HCT116 (cell line): ENCODE results near the gene FER.

Experiments used
- SP1 ChIP-seq: IDR thresholded peaks from 2 replicates; pipeline ENCODE4 v1.6.1; 2012; ENCODE audit warnings: low read depth
- TF ChIP-seq, protein P1 (sequence below), 3 experiments: fragments of 200-600 bp in 1 of 3; sonication (generic) in 1 of 3; IDR thresholded peaks in 2 of 3; conservative IDR thresholded peaks in 1 of 3; 2 replicates each; pipeline ENCODE4 v1.5.1; 2012 to 2017; ENCODE audit warnings: low read depth in 2 of 3, low read length in 2 of 3, antibody characterized with exemption in 1 of 3, borderline replicate concordance in 1 of 3, control low read depth in 1 of 3, mild to moderate bottlenecking in 1 of 3, mixed read lengths in 1 of 3, mixed run types in 1 of 3, moderate library complexity in 1 of 3; ENCODE audit not compliant: insufficient read depth in 1 of 3

DNA sequence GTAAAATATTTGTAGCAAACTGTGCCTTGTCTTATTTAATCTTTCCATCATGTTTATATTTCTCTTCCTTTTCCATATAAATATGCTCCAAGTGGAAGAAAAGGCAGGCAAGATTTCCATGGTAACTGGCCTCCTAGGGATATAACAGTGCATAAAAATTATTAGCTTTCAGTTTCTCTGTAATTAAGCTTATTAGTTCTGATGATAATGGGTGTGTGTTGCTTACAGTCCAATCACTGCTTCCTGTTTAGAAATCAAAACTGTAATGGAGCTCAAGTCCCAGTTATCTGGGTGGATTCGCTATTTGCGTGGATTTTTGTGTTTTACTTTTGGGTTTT, 449.1 kb downstream of the FER start:
- no peak for TF ChIP-seq SP1
- TF ChIP-seq, protein P1, sequence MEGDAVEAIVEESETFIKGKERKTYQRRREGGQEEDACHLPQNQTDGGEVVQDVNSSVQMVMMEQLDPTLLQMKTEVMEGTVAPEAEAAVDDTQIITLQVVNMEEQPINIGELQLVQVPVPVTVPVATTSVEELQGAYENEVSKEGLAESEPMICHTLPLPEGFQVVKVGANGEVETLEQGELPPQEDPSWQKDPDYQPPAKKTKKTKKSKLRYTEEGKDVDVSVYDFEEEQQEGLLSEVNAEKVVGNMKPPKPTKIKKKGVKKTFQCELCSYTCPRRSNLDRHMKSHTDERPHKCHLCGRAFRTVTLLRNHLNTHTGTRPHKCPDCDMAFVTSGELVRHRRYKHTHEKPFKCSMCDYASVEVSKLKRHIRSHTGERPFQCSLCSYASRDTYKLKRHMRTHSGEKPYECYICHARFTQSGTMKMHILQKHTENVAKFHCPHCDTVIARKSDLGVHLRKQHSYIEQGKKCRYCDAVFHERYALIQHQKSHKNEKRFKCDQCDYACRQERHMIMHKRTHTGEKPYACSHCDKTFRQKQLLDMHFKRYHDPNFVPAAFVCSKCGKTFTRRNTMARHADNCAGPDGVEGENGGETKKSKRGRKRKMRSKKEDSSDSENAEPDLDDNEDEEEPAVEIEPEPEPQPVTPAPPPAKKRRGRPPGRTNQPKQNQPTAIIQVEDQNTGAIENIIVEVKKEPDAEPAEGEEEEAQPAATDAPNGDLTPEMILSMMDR (IDR thresholded peaks at IDR 0.05 in 2 of 3, conservative IDR thresholded peaks at IDR 0.05 in 1 of 3; ENCODE audit: borderline replicate concordance in 1 of 3, insufficient read depth in 1 of 3, low read depth in 2 of 3, low read length in 2 of 3), result no peak
